ENCODE results near the gene TRIP10. TPM values are rescaled to one million over a fixed set of nuclear protein-coding genes. Genes with fewer than 3 reads are reported as not detected.

TRIP10 gene
- total RNA-seq, 4 donors from 2014 or later, result 94.1 to 129 (median 104) TPM

- Histone ChIP-seq H3K4me3 (no peak overlapping the region), H3K9me3 (peaks cover 0 to 20% (median 0%) of the 10 kb centered on the region in 3 donors), H3K27me3 (peaks cover 30% of the 10 kb centered on the region), H3K27ac (no peak overlapping the region), H3K36me3 (no peaks in the 10 kb centered on the region), H3K4me1 (no peaks in the 10 kb centered on the region)
- WGBS, 2 donors (ENCODE audit: low coverage in 1 of 2), result 63 to 64% methylated on average over 1 to 6 of the region's 6 CpGs
- ATAC-seq, result no peak
- TF ChIP-seq POLR2AphosphoS5 (IDR thresholded peaks at IDR 0.05) (no peak), POLR2A (IDR thresholded peaks at IDR 0.05) (no peak), EP300 (IDR thresholded peaks at IDR 0.05) (no peak)
- TF ChIP-seq, protein P1, sequence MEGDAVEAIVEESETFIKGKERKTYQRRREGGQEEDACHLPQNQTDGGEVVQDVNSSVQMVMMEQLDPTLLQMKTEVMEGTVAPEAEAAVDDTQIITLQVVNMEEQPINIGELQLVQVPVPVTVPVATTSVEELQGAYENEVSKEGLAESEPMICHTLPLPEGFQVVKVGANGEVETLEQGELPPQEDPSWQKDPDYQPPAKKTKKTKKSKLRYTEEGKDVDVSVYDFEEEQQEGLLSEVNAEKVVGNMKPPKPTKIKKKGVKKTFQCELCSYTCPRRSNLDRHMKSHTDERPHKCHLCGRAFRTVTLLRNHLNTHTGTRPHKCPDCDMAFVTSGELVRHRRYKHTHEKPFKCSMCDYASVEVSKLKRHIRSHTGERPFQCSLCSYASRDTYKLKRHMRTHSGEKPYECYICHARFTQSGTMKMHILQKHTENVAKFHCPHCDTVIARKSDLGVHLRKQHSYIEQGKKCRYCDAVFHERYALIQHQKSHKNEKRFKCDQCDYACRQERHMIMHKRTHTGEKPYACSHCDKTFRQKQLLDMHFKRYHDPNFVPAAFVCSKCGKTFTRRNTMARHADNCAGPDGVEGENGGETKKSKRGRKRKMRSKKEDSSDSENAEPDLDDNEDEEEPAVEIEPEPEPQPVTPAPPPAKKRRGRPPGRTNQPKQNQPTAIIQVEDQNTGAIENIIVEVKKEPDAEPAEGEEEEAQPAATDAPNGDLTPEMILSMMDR (IDR thresholded peaks at IDR 0.05), result no peak
Measured at GRCh38 chr19:6791237-6791636, 51.8 kb downstream of the TRIP10 start.

GRCh38 chr19:6793411-6793810, 53.9 kb downstream of the TRIP10 start:
- peaks cover 0 to 24% (median 0%) of the 10 kb centered on the region in 3 donors for H3K9me3 ChIP-seq
- peaks cover 44% of the 10 kb centered on the region for H3K27me3 ChIP-seq
- no peak overlapping the region for H3K27ac ChIP-seq
- WGBS, 2 donors (ENCODE audit: low coverage in 1 of 2), result 79% methylated on average over 4 of the region's 4 CpGs
- TF ChIP-seq POLR2AphosphoS5 (IDR thresholded peaks at IDR 0.05) (no peak), POLR2A (IDR thresholded peaks at IDR 0.05) (no peak)
- no peak for ATAC-seq
- no peaks in the 10 kb centered on the region for H3K4me1 ChIP-seq
- no peak overlapping the region for H3K4me3 ChIP-seq
- H3K36me3 ChIP-seq, result no peaks in the 10 kb centered on the region

- H3K4me3 ChIP-seq, result no peak overlapping the region
- WGBS, 2 donors (ENCODE audit: low coverage in 1 of 2), result 85 to 91% methylated on average over 4 to 5 of the region's 5 CpGs
- no peaks in the 10 kb centered on the region for H3K4me1 ChIP-seq
- no peak for TF ChIP-seq EP300 (IDR thresholded peaks at IDR 0.05)
- TF ChIP-seq POLR2A (IDR thresholded peaks at IDR 0.05), result no peak
- TF ChIP-seq POLR2AphosphoS5 (IDR thresholded peaks at IDR 0.05), result no peak
- TF ChIP-seq, protein P1 (IDR thresholded peaks at IDR 0.05), result no peak
- ATAC-seq, result no peak
- no peaks in the 10 kb centered on the region for H3K36me3 ChIP-seq
- peaks cover 0 to 24% (median 0%) of the 10 kb centered on the region in 3 donors for H3K9me3 ChIP-seq
- H3K27me3 ChIP-seq, result peaks cover 42% of the 10 kb centered on the region
- H3K27ac ChIP-seq, result no peak overlapping the region
Measured at GRCh38 chr19:6793973-6794372, 54.5 kb downstream of the TRIP10 start.

DNA sequence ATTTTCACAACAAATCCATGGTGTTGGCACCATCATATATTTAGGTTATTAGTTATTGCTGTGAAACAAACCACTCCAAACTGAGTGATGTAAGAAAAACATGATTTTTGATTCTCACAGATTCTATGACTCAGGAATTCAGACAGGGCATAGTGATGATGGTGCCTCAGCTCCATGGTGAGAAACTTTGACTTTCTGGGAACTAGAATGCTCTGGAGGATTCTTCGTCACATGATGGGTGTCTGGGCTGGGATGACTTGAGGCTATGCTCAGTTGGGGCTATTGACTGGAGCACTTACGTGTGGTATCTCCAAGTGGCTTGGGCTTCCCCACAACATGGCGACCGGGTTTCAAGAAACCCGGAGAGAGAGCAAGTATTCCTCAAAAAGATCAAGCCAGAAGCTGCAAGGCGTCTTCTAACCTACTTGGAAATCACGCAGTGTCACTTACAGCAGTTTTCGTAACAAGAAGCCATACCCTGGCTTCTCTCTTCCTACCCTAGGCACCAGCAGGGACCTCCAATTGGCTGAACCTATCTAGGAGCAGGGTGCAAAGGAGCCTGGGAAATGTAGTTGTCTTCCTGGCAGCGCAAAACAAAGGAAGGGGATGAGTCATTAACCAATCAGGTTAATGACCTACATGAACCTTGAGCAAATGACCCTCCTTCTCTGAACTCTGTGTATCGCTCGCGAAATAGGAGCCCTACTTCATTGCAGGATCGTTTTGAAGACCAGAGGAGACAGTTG, 55.4 kb downstream of the TRIP10 start:
- WGBS, 2 donors (ENCODE audit: low coverage in 1 of 2), result 71% methylated on average over 6 to 13 of the region's 13 CpGs
- Histone ChIP-seq H3K9me3 (peaks cover 0 to 24% (median 0%) of the 10 kb centered on the region in 3 donors), H3K36me3 (no peaks in the 10 kb centered on the region), H3K4me1 (no peaks in the 10 kb centered on the region), H3K27me3 (peaks cover 43% of the 10 kb centered on the region), H3K4me3 (no peak overlapping the region), H3K27ac (no peak overlapping the region)
- no peak for TF ChIP-seq POLR2A (IDR thresholded peaks at IDR 0.05)
- TF ChIP-seq, protein P1 (IDR thresholded peaks at IDR 0.05), result no peak
- no peak for TF ChIP-seq EP300 (IDR thresholded peaks at IDR 0.05)
- no peak for TF ChIP-seq POLR2AphosphoS5 (IDR thresholded peaks at IDR 0.05)
- no peak for ATAC-seq

DNA sequence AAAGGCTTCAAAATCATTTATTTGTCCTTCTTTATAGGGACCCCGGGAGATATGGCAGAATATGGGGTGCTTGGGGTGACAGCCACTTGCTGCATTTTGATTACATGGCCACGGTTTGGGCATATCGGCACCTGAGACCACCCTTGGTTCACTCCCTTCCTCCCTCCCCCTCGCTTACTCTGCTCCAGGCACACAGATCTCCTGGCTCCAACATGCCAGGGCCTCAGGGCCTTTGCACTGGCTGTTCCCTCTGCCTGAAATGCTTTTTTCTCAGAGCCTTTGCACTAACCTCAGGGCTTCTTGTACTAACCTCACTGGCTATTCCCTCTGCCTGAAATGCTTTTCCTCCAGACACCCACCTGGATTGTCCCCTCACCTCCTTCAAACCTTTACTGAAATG, 56.8 kb downstream of the TRIP10 start:
- Histone ChIP-seq H3K9me3 (peaks cover 0 to 24% (median 0%) of the 10 kb centered on the region in 3 donors), H3K36me3 (no peaks in the 10 kb centered on the region), H3K27me3 (peaks cover 57% of the 10 kb centered on the region), H3K27ac (no peak overlapping the region), H3K4me1 (peaks cover 0 to 1% (median 0%) of the 10 kb centered on the region in 3 donors), H3K4me3 (no peak overlapping the region)
- WGBS, 2 donors (ENCODE audit: low coverage in 1 of 2), result 63 to 86% methylated on average over 2 to 4 of the region's 4 CpGs
- no peak for TF ChIP-seq POLR2AphosphoS5 (IDR thresholded peaks at IDR 0.05)
- TF ChIP-seq, protein P1 (IDR thresholded peaks at IDR 0.05), result no peak
- TF ChIP-seq EP300 (IDR thresholded peaks at IDR 0.05), result no peak
- no peak for TF ChIP-seq POLR2A (IDR thresholded peaks at IDR 0.05)
- no peak for ATAC-seq

Measured in gastroesophageal sphincter (tissue), 4 donors.